HG02852 (cell line): ENCODE data around the gene DSC1.
"Not testable (repeated sequence)": the region's sequence is repeated elsewhere in the genome, so short reads cannot be mapped to it uniquely, and the experiment has no call there.

Experiments used
- ATAC-seq: cut with Tn5 transposase; IDR thresholded peaks from one replicate; pipeline ENCODE4 v1.9.1; 2021; ENCODE audit warnings: mild to moderate bottlenecking, moderate library complexity; ENCODE audit not compliant: unreplicated experiment

The DSC1 gene

GRCh38 chr18:31177369-31177768, 14.7 kb upstream of the DSC1 start:
- ATAC-seq, result not testable (repeated sequence)

- ATAC-seq, result no peak
These were observed 13.9 kb upstream of the DSC1 start for GRCh38 chr18:31176531-31176930.

GRCh38 chr18:31171144-31171839, 8.6 kb upstream of the DSC1 start:
- no peak for ATAC-seq

GRCh38 chr18:31170335-31170734, 7.7 kb upstream of the DSC1 start:
- ATAC-seq, result no peak

- ATAC-seq, result no peak
These were observed 250 bp downstream of the DSC1 start for GRCh38 chr18:31162419-31162793.

GRCh38 chr18:31161757-31162418, 768 bp downstream of the DSC1 start:
- no peak for ATAC-seq

GRCh38 chr18:31156821-31157763, 5.6 kb downstream of the DSC1 start:
- ATAC-seq, result no peak

DNA sequence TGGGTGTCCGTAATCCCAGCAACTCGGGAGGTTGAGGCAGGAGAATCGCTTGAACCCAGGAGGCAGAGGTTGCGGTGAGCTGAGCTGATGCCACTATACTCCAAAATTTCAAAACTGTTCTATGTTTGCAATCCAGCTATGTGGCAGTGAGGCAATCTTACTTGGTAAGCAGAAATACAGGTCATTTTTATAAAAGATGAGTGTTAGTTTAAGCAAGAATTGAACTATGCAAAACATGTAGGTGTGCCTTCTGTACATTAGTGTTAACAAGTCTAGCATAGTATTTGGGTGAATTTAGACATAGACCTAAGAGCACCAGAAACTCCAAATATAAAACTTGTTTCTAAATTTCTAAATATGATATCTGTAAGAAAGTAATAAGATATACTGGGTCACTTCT, 7.2 kb downstream of the DSC1 start:
- no peak for ATAC-seq

DNA sequence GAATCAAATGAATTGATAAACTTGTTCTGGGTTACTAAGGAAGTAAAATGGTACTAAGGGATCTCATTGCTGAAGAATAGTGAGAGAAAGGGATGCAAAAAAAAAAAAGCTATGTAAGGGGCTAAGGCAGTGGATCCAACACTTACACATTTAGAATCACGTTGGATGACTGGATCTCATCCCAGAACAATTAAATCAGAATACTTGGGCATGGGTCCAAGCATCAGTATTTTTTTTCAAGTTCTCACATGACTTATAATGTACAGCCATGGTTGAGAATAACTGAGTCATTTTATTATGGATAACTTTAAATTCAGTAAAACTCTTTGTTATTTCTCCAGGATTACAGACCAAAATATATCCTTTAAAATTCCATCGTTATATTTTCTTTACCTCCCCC, 8.5 kb downstream of the DSC1 start:
- ATAC-seq, result no peak

- ATAC-seq, result no peak
These were observed 13.3 kb downstream of the DSC1 start for GRCh38 chr18:31149351-31149750.

DNA sequence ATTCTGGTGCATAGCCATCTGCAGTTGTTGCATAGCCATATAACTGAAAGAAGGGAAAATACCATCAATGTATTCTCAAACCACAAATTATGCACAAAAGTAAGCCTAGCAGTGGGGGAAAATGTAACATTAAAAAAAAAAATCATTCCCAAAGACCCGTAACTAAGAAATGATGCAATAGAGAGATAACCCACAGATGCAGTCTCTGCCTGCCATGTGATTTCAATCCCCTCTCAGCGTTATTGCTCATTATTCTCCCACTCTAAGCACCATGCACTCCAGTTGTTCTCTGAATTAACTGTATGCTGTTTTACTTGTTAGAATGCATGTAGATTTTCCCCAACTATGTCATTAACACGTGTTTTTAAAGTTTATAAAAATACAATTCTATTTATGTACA, 14.1 kb downstream of the DSC1 start:
- no peak for ATAC-seq

GRCh38 chr18:31146809-31147208, 15.8 kb downstream of the DSC1 start:
- no peak for ATAC-seq

- no peak for ATAC-seq
These were observed 19.6 kb downstream of the DSC1 start for GRCh38 chr18:31143025-31143424.

GRCh38 chr18:31138709-31139108, 23.9 kb downstream of the DSC1 start:
- ATAC-seq, result no peak

GRCh38 chr18:31134988-31135529, 27.6 kb downstream of the DSC1 start:
- no peak for ATAC-seq

GRCh38 chr18:31129398-31130115, 33.1 kb downstream of the DSC1 start:
- no peak for ATAC-seq

DNA sequence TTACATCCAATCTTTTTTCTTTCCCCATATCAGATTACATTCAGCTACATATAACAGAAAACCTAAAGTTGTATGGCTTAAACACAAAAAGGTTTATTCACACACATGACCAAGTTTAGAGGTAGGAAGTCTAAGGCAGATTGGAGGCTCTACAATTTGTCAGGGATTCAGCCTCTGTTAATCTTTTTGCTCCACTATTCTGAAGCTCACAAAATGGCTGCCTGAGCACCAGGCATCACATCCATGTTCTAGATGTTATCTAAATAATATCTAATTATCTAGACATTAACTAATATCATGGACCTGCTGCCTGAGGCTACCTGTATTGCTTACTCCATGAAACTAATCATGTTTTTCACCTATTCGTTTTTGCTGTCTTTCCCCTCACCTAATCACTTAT, 36.8 kb downstream of the DSC1 start:
- ATAC-seq, result no peak

GRCh38 chr18:31123125-31123524, 39.5 kb downstream of the DSC1 start:
- not testable (repeated sequence) for ATAC-seq

- ATAC-seq, result no peak
These were observed 42.1 kb downstream of the DSC1 start for GRCh38 chr18:31120594-31120993.

GRCh38 chr18:31116853-31117595, 45.6 kb downstream of the DSC1 start:
- no peak for ATAC-seq
